Measurements from ENCODE around the gene KCNH2. TPM values are rescaled to one million over a fixed set of nuclear protein-coding genes. Genes with fewer than 3 reads are reported as not detected.
A peak's percentile ranks its signal among the peaks of the same experiment; 100 is the strongest.

Gene KCNH2
- total RNA-seq, 4 donors from 2014 or later: 0.33 to 0.93 (median 0.63) TPM

GRCh38 chr7:150904011-150904909, 73.9 kb downstream of the KCNH2 start:
- intact Hi-C loops (cut with DNase I): no loop called here
- Histone ChIP-seq H3K27ac (peak overlapping the region in 2 of 3 donors; percentile 36 to 56), H3K36me3 (no peaks in the 10 kb centered on the region), H3K4me3 (replicated peaks in 1 of 3) (no peak overlapping the region), H3K4me1 (no peaks in the 10 kb centered on the region), H3K27me3 (no peaks in the 10 kb centered on the region), H3K9me3 (no peaks in the 10 kb centered on the region)
- TF ChIP-seq, protein P1, sequence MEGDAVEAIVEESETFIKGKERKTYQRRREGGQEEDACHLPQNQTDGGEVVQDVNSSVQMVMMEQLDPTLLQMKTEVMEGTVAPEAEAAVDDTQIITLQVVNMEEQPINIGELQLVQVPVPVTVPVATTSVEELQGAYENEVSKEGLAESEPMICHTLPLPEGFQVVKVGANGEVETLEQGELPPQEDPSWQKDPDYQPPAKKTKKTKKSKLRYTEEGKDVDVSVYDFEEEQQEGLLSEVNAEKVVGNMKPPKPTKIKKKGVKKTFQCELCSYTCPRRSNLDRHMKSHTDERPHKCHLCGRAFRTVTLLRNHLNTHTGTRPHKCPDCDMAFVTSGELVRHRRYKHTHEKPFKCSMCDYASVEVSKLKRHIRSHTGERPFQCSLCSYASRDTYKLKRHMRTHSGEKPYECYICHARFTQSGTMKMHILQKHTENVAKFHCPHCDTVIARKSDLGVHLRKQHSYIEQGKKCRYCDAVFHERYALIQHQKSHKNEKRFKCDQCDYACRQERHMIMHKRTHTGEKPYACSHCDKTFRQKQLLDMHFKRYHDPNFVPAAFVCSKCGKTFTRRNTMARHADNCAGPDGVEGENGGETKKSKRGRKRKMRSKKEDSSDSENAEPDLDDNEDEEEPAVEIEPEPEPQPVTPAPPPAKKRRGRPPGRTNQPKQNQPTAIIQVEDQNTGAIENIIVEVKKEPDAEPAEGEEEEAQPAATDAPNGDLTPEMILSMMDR (IDR thresholded peaks at IDR 0.05): no peak
- TF ChIP-seq POLR2A (IDR thresholded peaks at IDR 0.05): no peak
- 80 to 86% methylated on average over 6 of the region's 6 CpGs for WGBS, 2 donors
- DNase-seq: no peak

DNA sequence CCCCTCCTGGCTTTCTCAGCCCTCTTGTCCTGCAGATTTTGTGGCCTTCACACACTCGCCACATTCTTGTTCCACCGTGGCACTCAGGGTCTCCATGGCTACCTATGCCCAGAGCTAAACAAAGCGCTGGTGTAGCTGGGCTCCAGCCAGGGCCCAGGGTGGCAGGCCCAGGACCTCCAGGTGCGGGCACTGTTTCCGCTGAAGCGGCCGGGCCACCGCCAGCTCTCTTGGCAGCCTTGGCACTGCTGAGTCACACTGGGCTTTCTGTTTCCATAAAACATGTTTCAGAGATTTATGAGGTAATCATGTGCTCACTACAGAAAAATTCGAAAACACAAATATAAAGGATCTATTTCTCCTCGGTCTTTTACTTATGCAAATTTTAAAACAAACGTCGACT, 74.5 kb downstream of the KCNH2 start:
- no peak for TF ChIP-seq POLR2A (IDR thresholded peaks at IDR 0.05)
- TF ChIP-seq, protein P1 (IDR thresholded peaks at IDR 0.05): no peak
- H3K36me3 ChIP-seq: no peaks in the 10 kb centered on the region
- DNase-seq: peak; percentile 95
- H3K4me1 ChIP-seq: no peaks in the 10 kb centered on the region
- peak overlapping the region in 2 of 3 donors; percentile 36 to 56 for H3K27ac ChIP-seq
- intact Hi-C loops (cut with DNase I): no loop called here
- H3K9me3 ChIP-seq: no peaks in the 10 kb centered on the region
- no peak overlapping the region for H3K4me3 ChIP-seq (replicated peaks in 1 of 3)
- 39 to 49% methylated on average over 12 of the region's 12 CpGs for WGBS, 2 donors
- no peaks in the 10 kb centered on the region for H3K27me3 ChIP-seq

- Histone ChIP-seq H3K36me3 (no peaks in the 10 kb centered on the region), H3K27me3 (no peaks in the 10 kb centered on the region), H3K27ac (no peak overlapping the region), H3K4me3 (replicated peaks in 1 of 3) (no peak overlapping the region), H3K9me3 (no peaks in the 10 kb centered on the region), H3K4me1 (no peaks in the 10 kb centered on the region)
- DNase-seq: no peak
- intact Hi-C loops (cut with DNase I): no loop called here
- TF ChIP-seq, protein P1 (IDR thresholded peaks at IDR 0.05): no peak
- whole genome bisulfite sequencing, 2 donors: 71 to 79% methylated on average over 14 of the region's 14 CpGs
Observed at GRCh38 chr7:150902078-150903033, 75.8 kb downstream of the KCNH2 start.

- no peaks in the 10 kb centered on the region for H3K9me3 ChIP-seq
- intact Hi-C loops (cut with DNase I): no loop called here
- WGBS, 2 donors: 55 to 63% methylated on average over 13 of the region's 15 CpGs
- H3K4me1 ChIP-seq: no peaks in the 10 kb centered on the region
- H3K27me3 ChIP-seq: no peaks in the 10 kb centered on the region
- no peak for DNase-seq
- no peaks in the 10 kb centered on the region for H3K36me3 ChIP-seq
- H3K27ac ChIP-seq: no peak overlapping the region
- no peak overlapping the region for H3K4me3 ChIP-seq (replicated peaks in 1 of 3)
- TF ChIP-seq, protein P1 (IDR thresholded peaks at IDR 0.05): no peak
- TF ChIP-seq POLR2A (IDR thresholded peaks at IDR 0.05): no peak
Observed at GRCh38 chr7:150901160-150902035, 76.7 kb downstream of the KCNH2 start.

Data from thyroid gland (tissue), 4 donors.